NCI-H1436 treated with DMSO at 0.1 percent for 48 hours (cell line): ENCODE results near the gene TLCD1.

Source experiments
- DNase-seq: peaks from one replicate; lab custom pipeline; 2025; lab: John Stamatoyannopoulos, UW

The TLCD1 gene

GRCh38 chr17:28686296-28686695, 39.7 kb downstream of the TLCD1 start:
- no peak for DNase-seq

GRCh38 chr17:28685366-28685765, 40.7 kb downstream of the TLCD1 start:
- DNase-seq: no peak

GRCh38 chr17:28684963-28685362, 41.1 kb downstream of the TLCD1 start:
- DNase-seq: no peak

- DNase-seq: no peak
These were observed 43.4 kb downstream of the TLCD1 start for GRCh38 chr17:28682655-28683054.

- DNase-seq: no peak
These were observed 50.1 kb downstream of the TLCD1 start for GRCh38 chr17:28675980-28676379.

GRCh38 chr17:28675490-28675889, 50.5 kb downstream of the TLCD1 start:
- DNase-seq: no peak
